GM12873 (cell line): ENCODE data around the gene MACROD2.

Experiments used
- CTCF ChIP-seq: IDR thresholded peaks from 2 replicates; pipeline ENCODE4 v1.5.1; 2012; ENCODE audit warnings: low read depth, mild to moderate bottlenecking, moderate library complexity, low read length, control low read depth; ENCODE audit not compliant: insufficient read depth; ENCODE audit errors: missing control alignments

Gene MACROD2

DNA sequence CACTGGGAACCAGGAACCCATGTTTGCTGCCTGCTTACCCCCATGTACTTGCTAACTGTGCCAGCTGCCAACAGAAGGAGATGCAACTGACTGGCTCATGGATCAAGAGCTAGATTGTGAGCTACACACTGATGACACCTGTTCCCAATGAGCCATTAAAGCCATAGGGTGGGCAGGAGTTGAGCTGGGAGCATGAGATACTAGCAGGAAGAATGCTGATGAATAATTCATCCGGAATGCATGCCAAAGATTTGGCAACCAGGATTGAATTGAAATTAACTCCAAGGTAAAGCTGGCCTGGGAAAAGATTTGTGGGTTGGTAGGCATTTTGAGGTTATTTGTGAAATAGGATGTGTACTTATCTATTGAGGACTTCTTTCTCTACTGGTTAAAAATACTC is 1946.8 kb downstream of the MACROD2 start:
- TF ChIP-seq CTCF, result no peak

- no peak for TF ChIP-seq CTCF
These were observed 1950.0 kb downstream of the MACROD2 start for GRCh38 chr20:15945289-15945688.

DNA sequence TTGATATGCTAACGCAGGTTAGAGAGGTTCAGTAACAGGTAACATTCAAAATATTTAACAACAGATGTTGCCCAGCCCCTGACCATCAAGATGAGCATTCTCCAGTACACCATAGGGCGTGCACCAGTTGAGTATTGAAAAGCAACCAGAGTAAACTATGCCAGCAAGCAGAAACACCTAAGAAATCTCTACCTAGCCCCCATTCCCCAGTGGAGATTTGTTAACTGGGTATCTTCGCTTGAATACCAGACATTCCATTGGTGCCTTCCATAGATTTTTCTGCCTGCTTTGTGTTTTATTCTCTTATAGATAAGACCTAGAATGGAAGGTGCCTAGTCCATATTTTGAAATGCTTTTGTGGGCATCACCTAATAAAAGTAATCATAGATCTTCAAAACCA is 1954.1 kb downstream of the MACROD2 start:
- no peak for TF ChIP-seq CTCF

GRCh38 chr20:15951658-15952057 is 1956.3 kb downstream of the MACROD2 start:
- TF ChIP-seq CTCF, result no peak

GRCh38 chr20:15958142-15958541 is 1962.8 kb downstream of the MACROD2 start:
- TF ChIP-seq CTCF, result no peak

GRCh38 chr20:15965165-15965564 is 1969.8 kb downstream of the MACROD2 start:
- no peak for TF ChIP-seq CTCF

DNA sequence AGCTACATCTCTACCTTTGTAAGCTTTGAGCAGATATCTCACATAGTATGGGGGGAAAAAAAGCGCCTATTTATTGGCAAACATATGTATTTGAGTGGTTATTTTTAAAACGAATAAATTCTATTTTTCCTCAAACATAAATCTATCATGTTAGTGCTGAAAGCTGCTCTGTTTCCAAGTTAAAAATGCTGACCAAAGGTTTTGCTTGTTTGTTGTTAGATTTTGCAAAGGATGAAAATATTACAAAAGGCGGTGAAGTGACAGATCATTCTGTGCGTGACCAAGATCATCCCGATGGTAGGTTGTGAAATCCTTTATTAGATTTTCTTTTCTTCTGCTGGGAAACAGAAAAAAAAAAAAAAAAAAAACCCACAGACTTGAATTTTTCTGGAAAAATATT is 1972.0 kb downstream of the MACROD2 start:
- no peak for TF ChIP-seq CTCF
